Uterus (tissue), 4 donors: ENCODE measurements around the gene C11orf54. TPM values are rescaled to one million over a fixed set of nuclear protein-coding genes. Genes with fewer than 3 reads are reported as not detected.
A peak's percentile ranks its signal among the peaks of the same experiment; 100 is the strongest.

Experiments used
- DNase-seq, 2 donors: peaks; one replicate each; pipeline ENCODE4 v3.0.0-alpha.2; 2019 to 2020
- H3K27ac ChIP-seq, 2 donors: fragments of 200-600 bp; sonication (generic); 1 replicate in 1 of 2; 2 replicates in 1 of 2; pipeline ENCODE4 v1.5.1; 2016 to 2018
- H3K27me3 ChIP-seq, 2 donors: fragments of 200-600 bp; sonication (generic); one replicate each; pipeline ENCODE4 v1.5.1; 2018 to 2019; ENCODE audit warnings: control low read depth in 1 of 2
- H3K36me3 ChIP-seq, 2 donors: fragments of 200-600 bp; sonication (generic); one replicate each; pipeline ENCODE4 v1.5.1; 2019; ENCODE audit warnings: control low read depth in 1 of 2
- H3K4me1 ChIP-seq, 2 donors: fragments of 200-600 bp; sonication (generic); one replicate each; pipeline ENCODE4 v1.5.1; 2018 to 2019; ENCODE audit warnings: control low read depth in 1 of 2
- H3K4me3 ChIP-seq, 2 donors: fragments of 200-600 bp; sonication (generic); 1 replicate in 1 of 2; 2 replicates in 1 of 2; pipeline ENCODE4 v1.5.1; 2018 to 2019; ENCODE audit warnings: mild to moderate bottlenecking in 1 of 2
- H3K9me3 ChIP-seq, 2 donors: fragments of 200-600 bp; sonication (generic); one replicate each; pipeline ENCODE4 v1.5.1; 2019; ENCODE audit warnings: control low read depth in 1 of 2
- POLR2A ChIP-seq, 2 donors: fragments of 450-650 bp; IDR thresholded peaks; one replicate each; pipeline ENCODE4 v1.6.1; 2016; ENCODE audit warnings: antibody characterized with exemption in 2 of 2, mild to moderate bottlenecking in 1 of 2, moderate library complexity in 1 of 2
- intact Hi-C: fragments of 100-400 bp; cut with DNase I; formaldehyde crosslinking; loops from one replicate; pipeline ENCODE4 v1.15.1; 2023; ENCODE audit warnings: low total_unique reads
- total RNA-seq, 4 donors: library from RNA; depleted of rRNA in 3 of 4; stranded (reverse); fragments of >200 nt in 3 of 4; gene quantifications; one replicate each; pipeline versions ENCODE4 v1.1.0 to v1.2.4, GENCODE V29; 2014 to 2023
- TF ChIP-seq, protein P1 (sequence below), 4 experiments: fragments of 200-600 bp in 2 of 4; fragments of 450-650 bp in 2 of 4; sonication (generic) in 2 of 4; IDR thresholded peaks; one replicate each; pipeline ENCODE4 v1.5.1; 2016 to 2019; ENCODE audit warnings: antibody characterized with exemption in 4 of 4, mild to moderate bottlenecking in 2 of 4, moderate library complexity in 1 of 4
- donor health status: DM: yes; HTN: yes; CAD: no.

Gene C11orf54
- total RNA-seq, 4 donors from 2014 or later: 13.3 to 57.2 (median 32.1) TPM

DNA sequence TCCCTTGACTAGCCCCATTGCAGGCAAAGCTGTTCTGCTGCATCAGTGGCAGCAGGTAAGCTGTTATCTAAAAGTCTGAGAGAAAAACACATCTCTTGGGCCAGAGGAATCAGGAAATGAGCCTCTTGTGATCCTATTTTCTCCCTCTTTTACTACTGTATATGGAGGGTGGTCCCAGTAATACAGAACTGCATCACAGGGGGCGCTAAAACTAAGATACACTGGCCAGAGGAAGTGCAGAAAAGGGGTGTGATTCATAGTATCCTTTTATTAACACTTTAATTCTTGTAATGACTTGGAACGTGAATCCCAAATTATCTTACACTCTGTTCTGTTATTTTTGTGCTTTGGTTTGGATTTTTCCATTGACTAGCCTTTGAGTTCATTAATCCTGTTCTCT is 33.8 kb downstream of the C11orf54 start:
- Histone ChIP-seq H3K4me1 (no peaks in the 10 kb centered on the region), H3K4me3 (no peak overlapping the region), H3K27ac (no peak overlapping the region), H3K27me3 (no peaks in the 10 kb centered on the region), H3K9me3 (no peaks in the 10 kb centered on the region), H3K36me3 (no peaks in the 10 kb centered on the region)
- intact Hi-C loops: no loop called here
- no peak for DNase-seq
- TF ChIP-seq POLR2A (IDR thresholded peaks at IDR 0.05): no peak
- TF ChIP-seq, protein P1, sequence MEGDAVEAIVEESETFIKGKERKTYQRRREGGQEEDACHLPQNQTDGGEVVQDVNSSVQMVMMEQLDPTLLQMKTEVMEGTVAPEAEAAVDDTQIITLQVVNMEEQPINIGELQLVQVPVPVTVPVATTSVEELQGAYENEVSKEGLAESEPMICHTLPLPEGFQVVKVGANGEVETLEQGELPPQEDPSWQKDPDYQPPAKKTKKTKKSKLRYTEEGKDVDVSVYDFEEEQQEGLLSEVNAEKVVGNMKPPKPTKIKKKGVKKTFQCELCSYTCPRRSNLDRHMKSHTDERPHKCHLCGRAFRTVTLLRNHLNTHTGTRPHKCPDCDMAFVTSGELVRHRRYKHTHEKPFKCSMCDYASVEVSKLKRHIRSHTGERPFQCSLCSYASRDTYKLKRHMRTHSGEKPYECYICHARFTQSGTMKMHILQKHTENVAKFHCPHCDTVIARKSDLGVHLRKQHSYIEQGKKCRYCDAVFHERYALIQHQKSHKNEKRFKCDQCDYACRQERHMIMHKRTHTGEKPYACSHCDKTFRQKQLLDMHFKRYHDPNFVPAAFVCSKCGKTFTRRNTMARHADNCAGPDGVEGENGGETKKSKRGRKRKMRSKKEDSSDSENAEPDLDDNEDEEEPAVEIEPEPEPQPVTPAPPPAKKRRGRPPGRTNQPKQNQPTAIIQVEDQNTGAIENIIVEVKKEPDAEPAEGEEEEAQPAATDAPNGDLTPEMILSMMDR (IDR thresholded peaks at IDR 0.05): no peak

DNA sequence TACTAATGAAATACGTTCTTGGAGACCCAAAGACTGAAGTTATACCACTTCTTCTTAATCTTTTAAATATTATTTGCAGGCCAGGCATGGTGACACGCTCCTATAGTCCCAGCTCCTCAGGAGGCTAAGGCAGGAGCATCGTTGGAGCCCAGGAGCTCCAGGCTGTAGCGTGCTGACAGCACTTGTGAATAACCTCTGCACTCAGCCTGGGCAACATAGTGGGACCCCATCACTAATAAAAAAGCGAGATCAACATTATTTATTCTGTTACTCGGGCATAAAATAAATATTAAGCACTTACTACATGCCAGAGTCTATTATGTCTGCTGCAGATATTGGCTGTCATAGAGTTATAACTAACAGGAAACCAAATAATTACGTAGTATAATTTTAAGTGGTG is 41.9 kb downstream of the C11orf54 start:
- Histone ChIP-seq H3K9me3 (no peaks in the 10 kb centered on the region), H3K4me1 (peaks cover 8 to 10% of the 10 kb centered on the region in 2 donors), H3K36me3 (no peaks in the 10 kb centered on the region), H3K27me3 (no peaks in the 10 kb centered on the region), H3K27ac (peak overlapping the region; percentile 80 to 94), H3K4me3 (peak overlapping the region; percentile 87 to 93)
- TF ChIP-seq, protein P1 (IDR thresholded peaks at IDR 0.05): no peak
- TF ChIP-seq POLR2A (IDR thresholded peaks at IDR 0.05): no peak
- no peak for DNase-seq
- intact Hi-C loops: no loop called here

DNA sequence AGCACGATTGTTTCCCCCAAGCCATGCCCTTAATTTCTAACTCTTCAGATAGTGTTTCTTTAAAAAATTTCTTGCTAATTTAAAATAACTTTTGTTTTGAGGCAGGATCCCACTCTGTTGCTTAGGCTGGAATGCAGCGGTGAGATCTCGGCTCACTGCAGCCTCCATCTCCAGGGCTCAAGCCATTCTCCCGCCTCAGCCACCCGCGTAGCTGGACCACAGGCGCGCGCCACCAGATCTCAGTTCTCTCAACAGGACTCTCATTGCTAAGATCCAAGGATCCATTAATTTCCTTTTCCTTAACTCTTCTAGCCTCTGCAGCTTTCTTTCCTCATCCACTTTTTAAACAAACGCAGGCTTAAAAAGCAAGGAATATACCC is 42.3 kb downstream of the C11orf54 start:
- DNase-seq: no peak
- Histone ChIP-seq H3K4me3 (peak overlapping the region; percentile 87 to 93), H3K36me3 (no peaks in the 10 kb centered on the region), H3K4me1 (peaks cover 8 to 10% of the 10 kb centered on the region in 2 donors), H3K27ac (peak overlapping the region; percentile 80 to 94), H3K27me3 (no peaks in the 10 kb centered on the region), H3K9me3 (no peaks in the 10 kb centered on the region)
- TF ChIP-seq, protein P1 (IDR thresholded peaks at IDR 0.05): no peak
- TF ChIP-seq POLR2A (IDR thresholded peaks at IDR 0.05): no peak
- intact Hi-C loops: no loop called here

DNA sequence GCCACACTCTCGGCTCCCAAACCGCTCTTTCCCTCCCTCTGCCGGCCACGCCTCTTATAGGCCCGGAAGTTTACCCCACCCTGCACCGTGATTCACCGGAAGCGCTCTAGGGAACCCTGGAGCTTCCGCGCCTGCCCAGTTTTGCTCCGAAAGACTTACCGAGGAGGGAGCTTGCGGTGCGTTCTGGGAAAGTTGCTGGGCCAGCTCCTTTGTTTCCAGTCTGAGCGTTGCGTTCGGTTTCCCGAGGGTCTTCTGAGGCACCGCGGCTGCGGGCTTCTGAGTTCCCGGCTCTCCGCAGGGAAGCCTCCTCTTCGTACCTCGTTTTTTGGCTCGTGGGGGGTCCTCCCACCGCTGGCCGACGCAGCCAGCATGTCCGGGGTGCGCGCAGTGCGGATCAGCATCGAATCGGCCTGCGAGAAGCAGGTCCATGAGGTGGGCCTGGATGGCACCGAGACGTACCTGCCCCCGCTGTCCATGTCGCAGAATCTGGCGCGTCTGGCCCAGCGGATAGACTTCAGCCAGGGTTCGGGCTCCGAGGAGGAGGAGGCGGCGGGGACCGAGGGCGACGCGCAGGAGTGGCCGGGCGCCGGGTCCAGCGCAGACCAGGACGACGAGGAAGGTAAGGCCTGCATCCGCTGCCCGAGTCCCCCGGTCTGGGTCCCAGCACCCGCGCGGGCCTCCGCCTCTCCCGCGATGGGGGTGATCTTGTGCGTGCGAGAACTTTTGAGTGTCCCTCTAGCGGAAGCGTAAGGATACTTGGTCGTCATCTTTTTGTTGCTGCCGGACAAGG is 42.9 kb downstream of the C11orf54 start, which contains the start of gene MED17:
TSS of gene MED17 (plus strand) at position 138 of the 790 bp plus-strand sequence. CDS start at position 370, 232 bp downstream.
- intact Hi-C loops: no loop called here
- no peaks in the 10 kb centered on the region for H3K27me3 ChIP-seq
- no peaks in the 10 kb centered on the region for H3K9me3 ChIP-seq
- DNase-seq: peak; percentile 90 to 92
- peaks cover 8 to 10% of the 10 kb centered on the region in 2 donors for H3K4me1 ChIP-seq
- H3K4me3 ChIP-seq: peak within 1 kb of the TSS; percentile 87 to 93
- H3K36me3 ChIP-seq: no peaks in the 10 kb centered on the region
- TF ChIP-seq POLR2A (IDR thresholded peaks at IDR 0.05): peak; percentile 80 to 88
- TF ChIP-seq, protein P1 (IDR thresholded peaks at IDR 0.05): peak; percentile 41 to 57 (median 53)
- peak within 1 kb of the TSS; percentile 80 to 94 for H3K27ac ChIP-seq

DNA sequence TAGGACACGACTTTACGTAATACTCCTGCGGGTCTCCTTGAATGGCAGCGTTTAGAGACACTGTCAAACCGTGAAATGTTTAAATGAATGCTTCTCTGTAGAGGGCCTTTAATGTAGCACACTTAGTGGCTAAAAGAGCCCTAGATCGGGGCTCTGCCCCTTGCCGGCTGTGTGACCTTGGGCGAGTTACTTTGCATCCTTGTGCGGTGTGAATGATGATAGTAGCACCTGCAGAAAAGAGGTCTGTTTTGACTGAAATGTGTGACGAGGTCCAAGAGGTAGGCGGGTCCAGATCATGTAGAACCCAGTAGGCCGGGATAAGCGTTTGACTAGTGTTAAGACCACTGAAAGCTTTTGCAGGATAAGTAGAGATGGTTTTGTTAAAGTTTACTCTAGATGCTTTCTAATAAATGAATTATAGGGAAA is 43.5 kb downstream of the C11orf54 start:
- Histone ChIP-seq H3K36me3 (no peaks in the 10 kb centered on the region), H3K9me3 (no peaks in the 10 kb centered on the region), H3K27me3 (no peaks in the 10 kb centered on the region), H3K4me1 (peaks cover 8 to 10% of the 10 kb centered on the region in 2 donors), H3K27ac (peak overlapping the region; percentile 80 to 94), H3K4me3 (peak overlapping the region; percentile 87 to 93)
- TF ChIP-seq, protein P1 (IDR thresholded peaks at IDR 0.05): no peak
- no peak for TF ChIP-seq POLR2A (IDR thresholded peaks at IDR 0.05)
- DNase-seq: no peak
- intact Hi-C loops: no loop called here
